H54 (cell line): ENCODE measurements around the gene MKNK1.

Experiments
- DNase-seq: peaks from one replicate; pipeline ENCODE4 v3.0.0; 2011; ENCODE audit warnings: low spot score, mixed read lengths; ENCODE audit not compliant: insufficient read length
- FAIRE-seq: peaks from 3 replicates; lab custom pipeline; 2011; peaks lifted over from hg19 to GRCh38; lab: Jason Lieb, UNC
- POLR2A ChIP-seq: IDR thresholded peaks from 2 replicates; pipeline ENCODE4 v1.6.1; 2011; ENCODE audit warnings: low read depth, mild to moderate bottlenecking, low read length

MKNK1 gene

DNA sequence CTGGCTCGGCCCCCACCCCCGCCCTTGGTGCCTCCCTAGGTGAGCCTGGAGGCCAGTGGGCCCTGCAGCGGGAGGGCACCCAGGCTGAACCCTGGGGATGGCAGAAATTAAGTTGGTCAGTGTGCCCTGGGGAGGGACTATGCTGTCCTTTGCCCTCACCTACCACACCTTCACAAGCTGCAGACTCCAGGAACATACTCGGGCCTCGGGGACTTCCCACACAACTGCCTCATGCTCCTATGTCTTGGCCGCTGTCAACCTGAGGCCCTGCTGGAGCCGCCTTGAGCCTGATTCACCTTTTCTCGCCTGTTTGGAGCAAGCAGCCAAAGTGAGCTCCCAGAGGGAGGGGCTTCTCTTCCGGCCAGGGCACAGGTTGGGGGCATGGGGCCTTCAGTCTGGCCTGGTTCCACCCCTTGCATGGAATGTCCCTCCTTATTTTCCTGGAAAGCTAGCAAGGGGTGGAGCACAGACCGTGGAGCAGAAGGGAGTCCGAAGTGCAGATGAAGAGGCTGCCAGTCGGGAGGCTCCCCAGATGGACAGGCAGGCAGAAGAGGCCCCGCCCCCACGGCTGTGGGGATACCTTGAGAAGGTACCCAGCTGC, 77.3 kb downstream of the MKNK1 start:
- no peak for FAIRE-seq
- DNase-seq: no peak
- no peak for TF ChIP-seq POLR2A

GRCh38 chr1:46526013-46526690, 77.9 kb downstream of the MKNK1 start:
- DNase-seq (no peak), FAIRE-seq (no peak)
- TF ChIP-seq POLR2A: no peak

DNA sequence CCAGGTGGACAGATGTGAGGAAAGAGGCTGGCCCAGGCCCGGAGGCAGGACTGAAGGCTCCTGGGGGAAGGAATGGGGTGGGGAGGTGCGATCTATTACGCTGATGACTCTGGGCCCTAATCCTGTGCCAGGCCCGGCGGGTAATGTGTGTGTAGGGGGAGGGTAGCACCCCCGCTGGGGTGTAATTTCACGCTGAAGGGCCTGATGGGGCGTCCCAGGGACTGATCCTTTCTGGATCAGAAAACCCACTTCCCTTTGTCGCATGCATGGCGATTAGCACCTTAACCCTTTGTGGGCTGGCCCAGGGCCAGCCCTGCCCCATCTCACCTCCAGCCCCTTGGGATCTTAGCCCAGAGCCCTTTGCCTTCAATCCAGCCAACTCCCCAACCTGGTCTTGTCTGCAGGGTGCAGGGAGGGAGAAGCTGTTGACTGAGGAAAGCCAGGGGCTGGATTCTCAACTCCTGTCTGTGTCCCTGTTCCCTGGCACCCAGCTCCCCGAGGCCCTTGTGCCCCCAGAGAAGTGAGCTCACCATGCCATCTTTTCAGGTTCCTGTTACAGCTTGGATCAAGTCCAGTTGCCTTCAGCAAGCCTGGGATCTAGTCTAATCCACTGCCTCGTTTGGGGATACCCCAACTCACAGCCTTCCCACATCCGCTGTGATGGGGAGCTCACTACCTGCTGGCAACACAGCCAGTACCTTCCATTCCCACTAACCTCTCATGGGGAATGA, 78.7 kb downstream of the MKNK1 start:
- no peak for TF ChIP-seq POLR2A
- DNase-seq (no peak), FAIRE-seq (no peak)

GRCh38 chr1:46524843-46525242, 79.2 kb downstream of the MKNK1 start:
- TF ChIP-seq POLR2A: no peak
- FAIRE-seq (no peak), DNase-seq (no peak)

DNA sequence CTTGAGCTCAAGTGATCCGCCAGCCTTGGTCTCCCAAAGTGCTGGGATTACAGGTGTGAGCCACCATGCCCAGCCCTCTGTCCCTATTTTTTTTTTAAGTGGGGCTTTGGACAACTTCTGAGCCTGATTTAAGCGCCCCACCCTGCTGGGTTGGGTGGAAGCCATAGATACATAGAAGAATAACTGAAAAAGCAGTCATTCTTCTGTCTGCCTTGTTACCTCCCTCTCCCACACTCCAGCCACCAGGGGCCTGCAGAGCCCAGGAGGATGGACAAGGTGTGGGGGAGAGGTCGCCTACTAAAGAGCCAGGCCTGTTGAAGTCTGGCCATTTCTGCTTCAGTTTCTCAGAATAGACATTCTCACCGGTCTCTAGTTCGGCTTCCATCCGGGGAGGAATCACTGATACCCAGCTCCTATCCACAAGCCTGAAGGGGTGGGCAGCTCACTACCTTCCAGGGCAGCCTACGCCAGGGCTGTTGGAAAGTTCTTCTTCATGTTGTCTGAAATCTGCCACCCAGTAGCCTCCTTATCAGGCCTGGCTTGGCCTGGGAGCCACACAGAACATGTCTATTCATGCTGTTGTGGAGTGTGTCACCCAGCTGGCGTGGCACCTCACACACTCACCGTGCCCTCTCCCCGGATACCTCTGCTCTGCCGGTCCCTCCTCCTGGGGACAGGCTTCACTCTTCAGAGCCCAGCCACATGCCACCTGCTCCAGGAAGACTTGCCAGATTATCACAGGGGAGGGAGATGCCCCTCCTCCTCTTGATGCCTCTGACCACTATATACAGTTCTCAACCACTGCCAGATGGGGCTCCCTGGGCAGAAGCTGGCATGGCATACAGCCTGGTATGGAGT, 80.3 kb downstream of the MKNK1 start:
- no peak for DNase-seq
- TF ChIP-seq POLR2A: no peak

DNA sequence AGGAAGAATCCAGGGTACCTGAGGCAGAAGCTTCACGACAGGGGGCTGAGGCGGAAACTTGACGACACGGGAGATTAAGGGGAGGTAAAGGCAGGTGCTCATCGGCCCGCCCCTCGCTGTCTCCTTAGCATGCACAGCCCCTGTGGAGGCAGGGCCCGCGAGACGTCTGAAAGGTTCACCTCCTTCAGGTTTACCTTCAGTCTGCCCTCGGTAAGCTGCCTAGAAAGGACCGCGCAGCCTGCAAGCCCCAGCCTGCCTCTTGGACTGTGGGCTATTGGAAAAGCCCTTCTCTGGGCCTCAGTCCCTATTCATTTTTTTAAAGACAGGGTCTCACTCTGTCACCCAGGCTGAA, 81.1 kb downstream of the MKNK1 start:
- FAIRE-seq (no peak), DNase-seq (no peak)
- no peak for TF ChIP-seq POLR2A

More for the DNA sequence above, 80.3 kb downstream of the MKNK1 start:
- no peak for FAIRE-seq

DNA sequence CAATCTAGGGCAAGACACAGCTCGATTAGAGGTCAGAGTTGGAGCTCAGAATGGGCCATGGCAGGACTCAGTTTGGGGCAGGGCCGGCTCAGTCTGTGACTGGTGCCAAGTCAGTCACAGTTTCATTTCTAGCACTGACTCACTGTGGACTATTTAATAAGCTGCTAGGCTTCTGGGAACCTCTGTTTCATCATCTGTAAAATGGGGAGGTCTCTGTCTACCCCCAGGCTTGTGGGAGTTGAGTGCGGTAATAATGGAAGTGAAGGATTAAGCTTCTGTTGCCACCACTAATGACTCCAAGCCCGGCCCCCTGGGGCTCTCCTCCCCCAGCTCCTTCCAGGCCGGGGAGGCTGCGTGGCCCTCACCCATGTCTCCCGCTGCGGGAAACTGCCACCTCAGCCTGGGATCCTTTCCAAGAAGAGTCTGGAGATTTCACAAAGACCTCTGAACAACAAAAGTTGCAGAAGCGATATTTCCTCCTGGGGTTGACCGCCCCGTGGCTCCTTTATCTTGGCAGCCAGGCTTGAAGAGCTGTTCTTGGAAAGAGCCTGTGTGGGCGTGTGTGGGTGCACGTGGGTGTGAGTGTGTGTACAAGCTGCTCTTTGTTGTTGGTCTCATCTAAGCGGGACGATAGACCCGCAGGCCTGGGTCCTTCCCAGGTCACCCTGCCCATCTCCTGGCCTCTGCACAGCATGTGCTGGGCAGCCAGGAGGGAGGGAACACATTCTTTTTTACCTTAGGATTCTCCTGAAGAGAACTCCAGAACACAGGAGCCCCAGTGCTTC, 81.7 kb downstream of the MKNK1 start:
- TF ChIP-seq POLR2A: no peak
- DNase-seq (peak; percentile 81), FAIRE-seq (no peak)

DNA sequence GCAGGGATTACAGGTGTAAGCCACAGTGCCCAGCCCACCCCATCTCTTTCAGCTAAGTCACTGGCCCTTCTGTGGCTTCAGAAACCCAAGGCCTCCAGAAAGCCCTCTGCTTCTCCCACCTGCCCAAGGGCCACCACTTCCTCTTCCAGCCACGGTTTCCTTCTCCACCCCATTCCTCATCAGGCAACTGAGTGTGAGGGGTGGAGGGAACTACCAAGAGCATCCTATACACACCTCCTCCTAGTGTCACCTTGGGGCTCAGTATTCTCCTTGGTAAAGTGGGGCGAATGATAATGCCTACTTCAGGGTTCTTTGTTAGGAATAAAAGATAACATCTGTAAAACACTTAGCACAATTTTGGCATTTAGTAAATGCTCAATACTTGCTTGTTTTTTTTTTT, 82.7 kb downstream of the MKNK1 start:
- FAIRE-seq (no peak), DNase-seq (no peak)

GRCh38 chr1:46520063-46520911, 83.8 kb downstream of the MKNK1 start:
- no peak for TF ChIP-seq POLR2A
- DNase-seq: peak; percentile 95
- FAIRE-seq: peak; percentile 43

More for the DNA sequence above, 82.7 kb downstream of the MKNK1 start:
- no peak for TF ChIP-seq POLR2A

DNA sequence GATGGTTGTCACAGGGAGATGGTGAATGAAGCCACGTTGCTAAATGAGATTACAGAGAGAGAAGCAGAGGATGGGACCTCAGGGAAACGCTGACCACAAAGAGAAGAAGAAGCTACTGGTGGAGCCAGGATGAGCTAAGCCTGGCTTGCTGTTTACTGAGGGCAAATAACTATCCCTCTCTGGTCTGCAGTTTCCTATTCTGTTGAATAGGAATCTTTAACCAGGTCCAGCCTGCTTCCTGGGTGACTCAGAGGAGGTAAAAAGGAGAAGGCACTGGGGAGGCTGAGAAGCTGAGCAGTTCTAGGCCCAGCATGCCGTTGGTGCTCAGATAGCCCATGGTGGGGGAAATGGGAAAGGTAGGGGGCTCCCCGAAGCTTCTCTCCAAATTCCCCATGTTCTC, 84.9 kb downstream of the MKNK1 start:
- no peak for FAIRE-seq
- DNase-seq: no peak
- TF ChIP-seq POLR2A: no peak

DNA sequence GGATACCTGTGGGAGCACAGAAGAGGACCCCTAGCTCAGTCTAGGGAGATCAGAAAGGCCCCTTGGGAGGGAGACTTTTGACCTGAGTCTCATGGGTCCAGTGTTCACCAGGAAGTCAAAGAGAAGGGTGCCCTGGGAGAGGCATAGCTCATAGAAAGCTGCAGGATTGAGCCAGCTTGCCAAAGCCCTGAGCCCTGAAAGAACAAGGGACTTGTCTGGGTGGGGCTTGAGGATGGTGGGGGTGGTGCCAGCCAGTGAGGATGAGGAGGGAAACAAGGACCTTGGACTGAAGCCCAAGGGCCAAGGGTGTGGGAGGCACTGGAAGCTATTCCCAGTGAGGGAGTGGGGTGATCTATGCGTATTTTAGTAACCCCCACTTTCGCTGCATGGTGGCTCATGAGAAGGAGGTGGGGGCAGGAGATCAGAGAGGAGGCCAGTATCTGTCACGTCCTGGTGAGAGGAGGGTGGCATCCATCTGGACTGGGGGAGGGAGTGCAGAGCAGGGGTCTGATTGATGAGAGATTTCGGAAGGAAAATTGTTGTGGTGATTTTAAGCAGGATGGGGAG, 86.1 kb downstream of the MKNK1 start:
- no peak for TF ChIP-seq POLR2A
- no peak for FAIRE-seq
- no peak for DNase-seq
